H1 (cell line): ENCODE measurements around the gene PDZD2. TPM values are rescaled to one million over a fixed set of nuclear protein-coding genes. Genes with fewer than 3 reads are reported as not detected.

Experiments used
- CBX8 ChIP-seq: fragments of 300-800, 300-1000 bp; sonication (generic); IDR thresholded peaks from 2 replicates; pipeline ENCODE4 v1.7.1; 2016; ENCODE audit warnings: low read depth, low read length, borderline replicate concordance
- SIN3A ChIP-seq, 2 experiments: IDR thresholded peaks in 1 of 2; conservative IDR thresholded peaks in 1 of 2; 2 replicates each; pipeline ENCODE4 v1.6.1; 2011 to 2012; ENCODE audit warnings: low read length in 2 of 2, improper control_type of control experiment in 1 of 2, low read depth in 1 of 2, mild to moderate bottlenecking in 1 of 2
- SUZ12 ChIP-seq: fragments of 200-600 bp; sonication (generic); IDR thresholded peaks from 2 replicates; pipeline ENCODE4 v1.6.1; 2012; ENCODE audit warnings: mild to moderate bottlenecking, inconsistent platforms, low read length, moderate library complexity, mixed read lengths
- TCF12 ChIP-seq: IDR thresholded peaks from 2 replicates; pipeline ENCODE4 v1.6.1; 2011; ENCODE audit warnings: low read depth, mild to moderate bottlenecking, low read length
- TEAD4 ChIP-seq: IDR thresholded peaks from 2 replicates; pipeline ENCODE4 v1.6.1; 2012; ENCODE audit warnings: low read depth, low read length, inconsistent platforms, mixed read lengths
- polyA plus RNA-seq, 7 experiments: library from polyadenylated mRNA; depleted of rRNA in 3 of 7; stranded (reverse) in 5 of 7; unstranded in 2 of 7; fragments of >200 nt in 5 of 7; fragments of 200-250 nt in 2 of 7; gene quantifications; 1 replicate in 5 of 7; 2 replicates in 1 of 7; 4 replicates in 1 of 7; pipeline versions ENCODE4 v1.2.1 to v1.2.3, GENCODE V29; 2011 to 2013; ENCODE audit warnings: missing spikeins in 2 of 7, mixed read lengths in 2 of 7
- total RNA-seq: library from RNA; stranded (reverse); fragmentation: NEBNext Ultra II Directional; extraction: Animal tissue kit (Norgen Biotek cat#: 25700); gene quantifications from 2 replicates; pipeline ENCODE4 v1.2.1, GENCODE V29; 2021

Gene PDZD2
- total and polyA plus RNA-seq, 2 of the 8 experiments (the other 6 are each of a cell fraction or from before 2014, with no cell fraction given) = 1.2 to 6.8 TPM

- TF ChIP-seq TEAD4 (no peak), TCF12 (no peak), SUZ12 (no peak), SIN3A (conservative IDR thresholded peaks at IDR 0.05 in 1 of 2, IDR thresholded peaks at IDR 0.05 in 1 of 2; ENCODE audit: low read depth in 1 of 2, low read length in 2 of 2) (no peak), CBX8 (no peak)
Measured at GRCh38 chr5:32131604-32132003, 492.7 kb downstream of the PDZD2 start (continued).
